NCI-H2227 treated with DMSO at 0.1 percent for 48 hours (cell line): ENCODE results near the gene ITPR3.
"Not testable (repeated sequence)": the region's sequence is repeated elsewhere in the genome, so short reads cannot be mapped to it uniquely, and the experiment has no call there.

Source experiments
- DNase-seq: peaks from one replicate; lab custom pipeline; 2025; lab: John Stamatoyannopoulos, UW

The ITPR3 gene

GRCh38 chr6:33591424-33592032 lies 29.6 kb upstream of the ITPR3 start:
- no peak for DNase-seq

DNA sequence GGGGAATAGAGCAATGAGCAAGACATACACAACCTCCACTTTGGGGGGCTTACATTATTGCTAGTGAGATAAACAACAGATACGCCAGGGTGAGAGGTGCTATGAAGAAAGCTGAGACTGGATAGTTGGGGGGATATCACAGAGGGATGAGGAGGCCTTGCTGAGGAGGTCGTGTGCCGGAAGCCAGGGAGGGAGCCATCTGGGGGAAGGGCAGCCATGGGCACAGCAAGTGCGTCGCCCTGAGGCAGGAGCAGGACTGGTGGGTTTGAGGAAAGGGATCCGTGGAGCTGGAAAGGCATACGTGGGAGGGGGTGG lies 28.9 kb upstream of the ITPR3 start:
- no peak for DNase-seq

- no peak for DNase-seq
These were observed 28.3 kb upstream of the ITPR3 start for GRCh38 chr6:33592595-33593413.

DNA sequence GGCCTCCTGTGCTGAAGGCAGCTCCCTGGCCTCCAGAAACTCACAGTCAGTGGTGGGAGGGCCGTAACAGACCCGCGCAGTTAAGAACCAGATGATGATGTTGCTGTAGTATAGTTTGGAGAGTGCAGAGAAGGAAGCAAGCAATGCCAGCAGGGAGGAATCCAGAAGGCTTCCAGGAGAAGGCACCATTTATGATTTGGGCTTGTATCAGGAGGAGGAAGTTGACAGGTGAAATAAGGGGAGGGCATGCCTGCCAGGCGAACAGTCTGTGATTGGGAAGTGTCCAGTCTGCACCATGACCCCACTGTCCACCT lies 27.8 kb upstream of the ITPR3 start:
- DNase-seq: no peak

DNA sequence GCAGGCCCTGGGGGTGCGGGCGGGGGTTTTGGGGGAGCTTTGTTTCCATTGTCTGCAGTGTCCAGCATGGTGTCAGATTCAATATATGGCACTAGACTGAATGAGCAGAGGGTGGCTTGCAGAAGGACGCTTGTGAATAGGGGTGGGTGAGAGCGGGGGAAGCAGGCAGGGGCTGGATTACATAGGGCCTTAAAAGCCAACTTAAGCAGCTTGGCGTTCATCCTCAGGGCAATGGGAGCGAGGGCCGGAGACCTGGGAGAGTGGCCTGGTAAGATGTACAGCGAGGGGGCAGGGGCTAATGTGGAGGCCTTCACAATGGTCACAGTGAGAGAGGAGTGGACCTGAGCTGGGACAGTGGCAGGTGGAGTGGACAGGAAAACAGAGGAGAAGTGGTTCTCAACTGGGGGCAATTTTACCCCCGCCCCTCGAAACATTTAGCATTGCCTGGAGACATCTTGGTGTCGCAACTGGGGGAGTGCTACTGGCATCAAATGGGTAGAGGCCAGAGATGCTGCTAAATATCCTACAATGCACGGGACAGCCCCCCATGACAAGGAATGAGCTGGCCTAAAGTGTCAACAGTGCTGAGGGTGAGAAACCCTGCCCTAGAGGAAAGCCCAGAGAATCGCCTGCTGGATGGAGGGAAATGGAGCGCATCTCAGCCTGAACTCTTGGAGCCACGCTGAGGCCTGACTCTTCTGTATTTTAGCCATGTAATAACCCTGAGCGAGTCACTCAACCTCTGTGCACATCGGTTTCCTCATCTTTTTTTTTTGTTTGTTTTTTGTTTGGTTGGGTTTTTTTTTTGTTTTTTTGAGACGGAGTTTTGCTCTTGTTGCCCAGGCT lies 25.9 kb upstream of the ITPR3 start:
- no peak for DNase-seq

- DNase-seq: not testable (repeated sequence)
These were observed 24.2 kb upstream of the ITPR3 start for GRCh38 chr6:33596894-33597293.

- DNase-seq: no peak
These were observed 23.4 kb upstream of the ITPR3 start for GRCh38 chr6:33597551-33598322.

GRCh38 chr6:33599413-33599938 lies 21.6 kb upstream of the ITPR3 start:
- no peak for DNase-seq

- no peak for DNase-seq
These were observed 20.4 kb upstream of the ITPR3 start for GRCh38 chr6:33600761-33601160.

GRCh38 chr6:33602180-33602579 lies 18.9 kb upstream of the ITPR3 start:
- no peak for DNase-seq

- DNase-seq: no peak
These were observed 15.9 kb upstream of the ITPR3 start for GRCh38 chr6:33604941-33605854.

GRCh38 chr6:33606642-33607041 lies 14.5 kb upstream of the ITPR3 start:
- DNase-seq: no peak

DNA sequence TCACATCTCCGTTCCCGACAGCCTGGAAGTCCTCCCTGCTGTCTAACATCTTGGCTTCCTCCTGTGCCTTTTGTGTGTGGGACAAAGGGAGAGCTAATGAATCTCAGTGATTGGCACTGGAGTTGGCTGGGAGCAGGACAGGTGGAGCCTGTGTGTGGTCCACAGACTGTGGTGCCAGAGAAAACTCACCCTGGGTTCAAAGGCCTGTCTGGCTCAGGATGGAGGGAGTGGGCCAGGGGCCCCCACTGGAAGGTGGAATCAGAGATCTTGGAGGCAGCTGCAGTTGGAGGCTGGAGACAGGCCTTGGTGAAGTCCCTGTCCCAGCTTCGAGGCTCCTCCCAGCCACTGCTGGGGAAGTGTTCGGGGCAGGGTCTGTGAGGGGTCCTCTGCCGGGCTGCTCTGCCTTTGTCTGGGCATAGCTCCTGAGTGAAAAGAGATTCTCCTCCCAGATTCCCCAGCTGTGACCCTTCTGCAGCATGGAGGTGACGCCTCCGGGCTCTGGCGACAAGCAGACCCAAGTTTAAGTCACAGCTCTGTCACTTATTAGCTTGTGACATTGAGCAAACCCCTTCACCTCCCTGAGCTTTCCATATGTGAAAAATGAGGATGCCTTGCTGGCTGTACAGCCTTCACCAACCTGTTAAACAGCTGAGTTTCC lies 13.9 kb upstream of the ITPR3 start:
- no peak for DNase-seq

GRCh38 chr6:33607784-33608161 lies 13.3 kb upstream of the ITPR3 start:
- DNase-seq: no peak

DNA sequence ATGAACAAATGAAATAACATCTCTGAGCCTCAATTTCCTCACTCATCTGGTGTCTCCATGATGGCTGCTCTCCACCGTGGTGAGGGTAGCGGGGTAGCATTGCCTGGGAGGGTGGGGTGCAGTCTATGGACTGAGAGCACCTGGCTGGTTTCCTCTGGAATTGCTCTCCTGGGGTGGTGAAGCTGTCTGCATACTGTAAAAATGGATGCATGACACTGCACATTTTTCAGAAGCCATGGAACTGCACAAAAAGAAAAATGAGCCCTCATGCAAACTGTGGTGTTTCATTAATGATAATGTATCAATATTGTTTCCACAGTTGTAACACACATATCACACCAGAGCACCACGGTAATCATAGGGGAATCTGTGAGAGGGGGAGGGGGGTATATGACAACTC lies 12.1 kb upstream of the ITPR3 start:
- no peak for DNase-seq

DNA sequence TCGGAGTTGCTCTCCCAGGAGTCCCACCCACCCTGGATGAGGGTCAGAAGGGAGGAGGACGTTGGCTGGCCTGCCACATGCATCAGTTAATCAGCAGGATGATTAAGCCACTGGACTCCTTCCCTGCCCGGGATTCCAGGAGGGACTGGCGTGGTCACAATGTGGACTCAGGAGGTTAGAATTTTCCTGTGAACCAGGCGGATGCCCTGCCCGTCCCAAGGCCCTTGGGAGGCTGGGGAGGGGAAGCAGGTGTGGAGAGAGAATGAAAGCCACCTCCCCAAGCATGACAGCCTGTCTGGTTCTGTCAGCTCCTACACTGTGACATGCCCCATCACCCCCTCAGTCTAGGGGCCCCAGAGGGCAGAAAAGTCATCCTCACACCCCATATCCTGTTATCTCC lies 11.6 kb upstream of the ITPR3 start:
- DNase-seq: no peak

- no peak for DNase-seq
These were observed 11.1 kb upstream of the ITPR3 start for GRCh38 chr6:33610067-33610466.

GRCh38 chr6:33610779-33611732 lies 10.1 kb upstream of the ITPR3 start:
- DNase-seq: no peak

DNA sequence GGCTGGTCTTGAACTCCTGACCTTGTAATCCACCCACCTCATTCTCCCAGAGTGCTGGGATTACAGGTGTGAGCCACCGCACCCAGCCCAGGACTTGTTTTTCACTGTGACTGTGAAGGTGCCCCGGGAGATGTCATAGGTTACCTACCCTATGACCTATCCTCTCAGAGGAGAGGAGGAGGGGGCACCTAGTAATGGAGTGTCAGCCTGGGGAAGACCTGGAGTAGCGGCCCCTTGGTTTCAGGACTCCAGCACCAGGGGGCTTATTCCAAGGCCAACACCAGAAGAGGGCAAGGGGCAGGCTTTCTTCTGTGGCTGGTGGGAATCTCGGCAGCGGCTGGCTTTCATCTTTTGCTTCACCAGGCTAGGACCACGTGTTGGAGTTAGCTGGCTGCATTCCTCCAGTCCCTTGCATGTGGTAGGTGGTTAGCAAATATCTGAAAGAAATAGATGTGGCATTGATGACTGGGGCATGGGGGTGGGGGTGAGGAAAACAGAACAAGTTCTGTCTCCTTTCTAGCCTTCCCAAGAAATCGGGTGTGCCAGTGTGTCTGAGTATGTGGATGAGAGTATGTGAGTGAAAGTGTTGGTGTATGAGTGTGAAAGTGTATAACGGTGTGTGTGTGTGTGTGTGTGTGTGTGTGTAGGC lies 7.9 kb upstream of the ITPR3 start:
- DNase-seq: no peak
